Stimulated activated CD8-positive, alpha-beta memory T cell treated with anti-CD3 and anti-CD28 coated beads, Interleukin-7, amount 100 ng/mL, for 1 hour (primary cell): Measurements from ENCODE around the gene PBX2.
A peak's percentile ranks its signal among the peaks of the same experiment; 100 is the strongest.

Source experiments
- DNase-seq, 2 donors: peaks; one replicate each; pipeline ENCODE4 v3.0.0-alpha.2; 2020; ENCODE audit warnings: low read depth in 2 of 2

Gene PBX2

DNA sequence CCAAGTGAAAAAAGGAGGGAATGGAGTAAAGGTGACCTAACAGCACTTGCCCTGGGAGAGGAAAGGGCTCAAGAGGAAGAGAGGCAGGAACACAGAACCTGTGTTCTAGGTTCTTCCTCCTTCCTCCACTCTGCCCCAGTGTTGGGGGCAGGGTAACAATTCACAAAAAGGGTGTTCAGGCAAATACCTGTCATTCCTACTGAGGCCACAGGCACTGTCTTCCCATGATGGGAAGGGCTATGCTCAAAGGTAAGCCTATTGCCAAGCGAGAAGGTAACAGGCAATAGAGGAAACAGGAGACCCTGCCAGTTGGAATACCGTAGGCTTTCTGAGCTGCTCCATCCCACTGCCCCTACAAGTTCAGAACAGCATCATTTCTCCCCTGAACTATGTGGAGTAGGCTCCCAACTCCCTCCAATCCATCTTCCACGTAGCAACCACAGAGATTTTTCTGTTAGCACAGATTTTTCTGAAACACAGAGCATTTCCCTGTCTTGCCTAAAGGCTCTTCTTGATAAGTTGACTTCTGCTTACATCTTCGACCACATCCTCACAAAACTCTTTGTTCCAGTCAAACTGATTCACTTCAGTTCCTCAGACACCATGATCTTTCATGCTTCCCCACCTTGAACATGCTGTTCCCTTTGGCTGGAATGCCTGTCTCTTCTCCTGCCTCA, 16.8 kb downstream of the PBX2 start:
- DNase-seq = no peak

DNA sequence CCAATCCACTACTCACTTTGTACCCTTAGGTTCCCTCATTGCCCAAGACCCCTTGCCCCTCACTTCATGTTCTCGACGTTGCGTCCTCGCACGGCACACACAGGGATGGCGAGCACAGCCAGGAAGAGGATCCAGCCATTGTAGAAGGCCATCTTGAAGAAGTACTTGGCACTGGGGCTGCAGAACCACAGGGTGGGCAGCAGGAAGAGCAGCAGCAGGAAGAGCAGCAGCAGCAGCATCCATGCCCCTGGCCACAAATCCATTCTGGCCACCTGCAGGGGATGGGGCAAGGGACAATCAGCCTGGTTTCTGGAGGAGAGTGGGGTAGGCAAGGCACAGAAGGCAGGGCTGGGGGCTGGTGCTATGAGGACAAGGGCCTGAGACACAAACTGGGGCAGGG, 18.8 kb downstream of the PBX2 start:
- DNase-seq = no peak

DNA sequence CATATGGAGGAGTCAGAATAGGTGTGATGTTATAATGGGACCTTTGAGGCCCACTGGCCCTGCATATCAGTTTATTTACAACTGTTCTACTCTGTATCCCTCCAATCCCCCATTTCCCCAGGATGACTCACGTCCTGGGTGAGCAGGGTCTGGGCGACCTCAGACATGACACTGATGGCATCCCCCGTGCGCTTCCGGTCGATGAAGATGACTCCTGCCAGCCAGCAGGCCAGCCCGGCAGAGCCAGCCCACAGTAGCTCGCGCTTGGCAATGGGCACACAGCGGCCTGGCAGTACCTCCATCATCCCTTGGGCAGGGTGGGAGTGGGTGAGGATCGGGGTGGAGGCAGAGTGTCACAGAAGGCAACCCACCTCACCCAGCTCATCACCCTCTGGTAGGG, 19.7 kb downstream of the PBX2 start:
- DNase-seq = no peak

DNA sequence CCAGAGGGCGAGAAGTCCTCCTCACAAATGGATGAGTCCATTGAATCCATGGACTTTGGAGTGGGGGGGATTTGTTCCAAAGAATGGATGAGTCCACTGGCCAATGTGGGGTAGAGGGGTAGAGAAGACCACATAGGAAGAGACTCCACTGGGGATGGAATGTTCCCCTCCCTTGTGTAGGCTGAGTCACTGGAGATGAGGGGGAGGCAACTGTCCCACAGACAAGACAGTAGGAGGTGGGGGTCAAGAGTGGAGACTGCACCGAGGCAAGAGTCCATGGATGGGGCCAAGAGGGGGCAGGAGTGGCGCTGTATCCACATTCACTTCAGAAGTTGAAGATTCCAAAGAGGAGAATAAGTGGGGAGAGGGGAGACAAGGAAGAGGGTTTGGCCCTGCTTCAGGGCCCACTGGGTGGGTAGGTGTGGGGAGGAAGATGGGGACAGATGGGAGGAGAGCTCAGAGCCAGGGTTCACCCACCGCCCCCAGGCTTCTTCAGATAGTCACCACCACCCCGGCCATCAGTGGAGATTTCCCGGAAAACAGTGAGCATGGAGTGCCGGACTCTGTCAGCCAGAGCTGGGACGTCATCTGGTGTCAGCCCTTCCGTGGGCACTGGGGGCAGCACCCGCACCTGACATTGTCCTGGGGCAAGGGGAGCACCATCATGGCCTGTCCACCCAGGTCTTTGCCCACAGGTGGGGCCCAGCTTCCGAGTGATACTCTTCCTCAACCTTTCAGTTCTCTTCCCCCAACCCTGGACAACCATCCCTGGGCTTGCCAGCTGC, 21.0 kb downstream of the PBX2 start:
- no peak for DNase-seq

DNA sequence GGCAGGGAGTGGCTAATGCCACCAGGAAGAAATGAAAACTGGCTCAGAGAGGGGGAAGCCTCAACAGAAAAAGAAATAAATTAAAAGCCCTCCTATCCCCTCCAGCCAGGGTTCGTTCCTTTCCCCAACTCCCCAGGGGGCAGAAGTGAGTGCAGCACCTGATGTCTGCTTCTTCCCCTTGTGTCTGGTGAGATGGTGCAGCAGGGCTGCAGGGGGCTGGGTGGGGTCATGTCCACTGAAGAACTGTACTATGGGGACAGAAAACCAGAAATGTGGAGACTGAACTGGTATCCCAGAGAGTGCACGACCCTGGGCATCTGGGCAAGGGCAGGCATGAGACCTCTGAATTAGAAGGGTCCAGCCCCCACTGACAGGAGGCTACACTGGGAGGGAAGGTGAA, 21.7 kb downstream of the PBX2 start:
- DNase-seq = no peak

DNA sequence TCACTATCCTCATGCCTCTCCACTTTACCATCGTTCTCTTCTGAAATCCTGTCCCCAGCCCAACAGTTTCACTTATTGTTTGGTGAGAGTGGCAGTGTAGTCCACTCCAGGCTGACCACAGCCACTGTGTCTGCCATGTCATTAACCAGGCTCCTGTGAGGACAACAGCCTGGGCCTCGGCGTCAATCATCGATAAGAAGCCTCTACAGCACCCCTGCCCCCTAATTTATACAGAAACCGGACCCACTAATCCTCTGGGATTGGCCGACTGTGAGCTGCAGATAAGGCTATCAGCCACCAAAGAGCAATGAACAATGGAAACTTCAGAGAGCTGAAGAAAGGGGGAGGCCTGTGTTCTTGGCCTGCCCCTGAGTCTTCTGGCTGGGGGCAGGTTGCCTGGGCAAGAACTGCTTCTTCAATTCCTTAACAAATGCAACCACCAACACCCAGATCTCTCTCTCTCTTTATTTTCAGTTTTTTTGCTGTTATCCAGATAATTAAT, 22.2 kb downstream of the PBX2 start:
- DNase-seq = no peak

DNA sequence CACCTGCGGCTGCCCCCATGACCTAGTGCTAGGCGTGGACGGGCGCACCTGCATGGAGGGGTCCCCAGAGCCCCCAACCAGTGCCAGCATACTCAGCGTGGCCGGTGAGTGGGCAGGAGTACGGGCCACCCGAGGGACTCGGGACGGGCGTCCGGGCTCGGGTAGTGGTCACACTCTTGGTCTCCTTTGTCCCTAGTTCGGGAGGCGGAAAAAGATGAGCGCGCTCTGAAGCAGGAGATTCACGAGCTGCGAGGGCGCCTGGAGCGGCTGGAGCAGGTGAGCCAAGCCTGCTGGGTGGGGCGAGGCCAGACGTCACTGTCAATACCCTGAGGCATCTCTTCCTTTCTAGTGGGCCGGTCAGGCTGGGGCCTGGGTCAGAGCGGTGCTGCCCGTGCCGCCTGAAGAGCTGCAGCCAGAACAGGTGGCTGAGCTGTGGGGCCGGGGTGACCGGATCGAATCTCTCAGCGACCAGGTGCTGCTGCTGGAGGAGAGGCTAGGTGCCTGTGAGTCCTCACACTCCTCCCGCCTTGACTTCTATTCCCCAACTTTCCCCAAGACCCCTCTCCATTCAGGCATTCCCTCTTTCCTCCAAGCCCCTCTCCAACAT, 22.7 kb downstream of the PBX2 start:
- DNase-seq = no peak

DNA sequence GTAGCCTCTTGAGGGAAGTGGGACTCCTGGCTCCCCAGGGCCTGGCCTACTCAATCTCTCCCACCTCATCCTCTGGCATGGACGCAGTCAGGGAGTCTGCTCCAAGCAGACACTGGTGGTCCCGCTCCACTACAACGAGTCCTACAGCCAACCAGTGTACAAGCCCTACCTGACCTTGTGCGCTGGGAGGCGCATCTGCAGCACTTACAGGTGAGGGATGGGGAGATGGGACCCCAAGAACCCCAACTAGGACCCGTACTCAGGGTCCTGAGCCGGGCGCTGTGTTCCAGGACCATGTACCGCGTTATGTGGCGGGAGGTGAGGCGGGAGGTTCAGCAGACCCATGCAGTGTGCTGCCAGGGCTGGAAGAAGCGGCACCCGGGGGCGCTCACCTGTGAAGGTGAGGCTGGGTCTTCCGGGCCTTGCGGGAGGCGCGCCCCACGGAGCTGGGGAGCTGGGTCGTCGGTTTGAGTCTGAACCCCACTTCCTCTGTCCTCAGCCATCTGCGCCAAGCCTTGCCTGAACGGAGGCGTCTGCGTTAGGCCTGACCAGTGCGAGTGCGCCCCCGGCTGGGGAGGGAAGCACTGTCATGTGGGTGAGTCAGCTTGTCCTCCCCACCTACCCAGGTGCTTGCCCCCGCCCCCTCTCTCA, 23.5 kb downstream of the PBX2 start:
- no peak for DNase-seq

DNA sequence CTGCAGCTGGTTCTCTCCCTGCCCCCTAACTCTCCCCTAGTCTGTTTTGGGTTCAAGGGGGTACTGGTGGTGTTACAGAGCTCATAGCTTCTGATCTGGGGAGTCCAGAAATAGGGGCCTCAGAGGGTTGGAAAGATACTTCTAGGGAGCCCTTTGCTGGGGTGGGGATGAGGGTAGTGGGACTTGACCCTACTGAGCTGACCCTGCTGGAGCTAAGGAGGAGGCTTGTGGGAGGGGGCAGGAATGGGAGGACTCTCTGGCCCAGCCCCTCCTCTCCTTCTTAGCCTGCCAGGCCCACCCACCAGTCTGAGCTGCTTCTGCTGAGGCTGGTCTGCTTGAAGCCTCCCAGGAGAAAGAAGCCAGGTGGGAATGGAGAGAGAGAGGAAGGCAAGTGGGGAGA, 25.7 kb downstream of the PBX2 start, which contains the start of gene EGFL8:
EGFL8 (plus strand) TSS at position 301 of the 400 bp plus-strand sequence. CDS start 1,571 bp downstream, outside the sequence.
- no peak for DNase-seq

DNA sequence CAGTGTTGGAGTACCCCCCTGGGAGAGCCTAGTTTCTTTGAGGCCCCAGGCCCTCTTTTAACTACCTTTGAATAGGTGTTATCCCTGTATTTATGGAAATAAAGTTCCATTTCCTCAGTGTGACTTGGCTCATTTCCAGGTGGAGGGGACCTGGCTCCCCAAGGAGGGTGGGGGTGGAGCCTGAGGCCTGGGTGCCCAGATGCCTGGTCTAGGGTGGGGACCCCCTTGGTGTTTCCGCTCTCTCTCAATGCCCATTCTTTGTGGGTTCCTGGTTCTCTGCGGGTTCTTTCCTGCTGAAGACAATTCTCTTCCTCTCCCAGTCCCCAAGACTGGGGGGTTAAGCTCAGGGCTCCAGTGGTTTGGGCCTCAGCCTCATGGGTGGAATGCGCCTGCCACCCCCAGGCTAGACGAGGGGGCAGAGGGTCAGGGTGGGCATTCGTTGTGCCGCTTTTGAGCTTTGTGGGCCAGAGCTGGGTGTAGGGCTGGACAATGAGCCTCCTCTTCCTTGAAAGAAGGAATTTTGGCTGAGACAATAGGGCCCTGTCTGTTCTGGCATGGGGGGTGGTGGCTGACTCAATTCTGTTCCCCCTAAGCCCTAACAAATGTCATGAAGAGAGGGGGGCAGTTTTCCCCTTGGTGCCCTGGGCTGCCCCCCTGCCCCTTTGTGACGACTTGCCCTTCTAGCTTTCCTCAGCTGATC, 26.3 kb downstream of the PBX2 start:
- DNase-seq = no peak

DNA sequence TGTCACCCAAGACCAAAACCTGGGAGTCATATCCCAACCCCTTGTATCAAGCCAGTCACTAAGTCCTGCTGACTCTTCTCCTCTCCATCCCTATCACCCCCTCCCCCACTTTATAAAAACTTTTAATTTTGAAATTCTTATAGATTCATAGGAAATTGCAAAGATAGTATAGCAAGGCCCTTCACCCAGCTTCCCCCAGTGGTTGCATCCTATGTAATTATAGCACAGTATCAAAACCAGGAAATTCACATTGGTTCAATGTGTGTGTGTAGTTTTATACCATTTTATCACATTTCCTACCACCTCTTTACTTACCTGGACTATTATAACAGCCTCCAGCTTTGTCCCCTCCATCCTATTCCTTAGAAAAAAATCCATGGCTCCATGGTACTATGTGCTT, 31.9 kb downstream of the PBX2 start:
- DNase-seq = no peak

DNA sequence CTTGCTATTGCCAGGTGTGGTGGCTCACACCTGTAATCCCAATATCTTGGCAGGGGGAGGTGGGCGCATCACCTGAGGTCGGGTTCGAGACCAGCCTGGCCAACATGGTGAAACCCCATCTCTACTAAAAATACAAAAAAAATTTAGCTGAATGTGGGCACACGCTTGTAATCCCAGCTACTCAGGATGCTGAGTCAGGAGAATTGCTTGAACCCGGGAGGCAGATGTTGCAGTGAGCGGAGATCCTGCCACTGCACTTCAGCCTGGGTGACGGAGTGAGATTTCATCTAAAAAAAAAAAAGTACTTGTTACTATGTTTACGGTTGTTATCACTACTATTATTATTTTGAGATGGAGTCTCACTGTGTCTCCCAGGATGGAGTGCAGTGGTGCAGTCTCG, 33.1 kb downstream of the PBX2 start:
- no peak for DNase-seq

DNA sequence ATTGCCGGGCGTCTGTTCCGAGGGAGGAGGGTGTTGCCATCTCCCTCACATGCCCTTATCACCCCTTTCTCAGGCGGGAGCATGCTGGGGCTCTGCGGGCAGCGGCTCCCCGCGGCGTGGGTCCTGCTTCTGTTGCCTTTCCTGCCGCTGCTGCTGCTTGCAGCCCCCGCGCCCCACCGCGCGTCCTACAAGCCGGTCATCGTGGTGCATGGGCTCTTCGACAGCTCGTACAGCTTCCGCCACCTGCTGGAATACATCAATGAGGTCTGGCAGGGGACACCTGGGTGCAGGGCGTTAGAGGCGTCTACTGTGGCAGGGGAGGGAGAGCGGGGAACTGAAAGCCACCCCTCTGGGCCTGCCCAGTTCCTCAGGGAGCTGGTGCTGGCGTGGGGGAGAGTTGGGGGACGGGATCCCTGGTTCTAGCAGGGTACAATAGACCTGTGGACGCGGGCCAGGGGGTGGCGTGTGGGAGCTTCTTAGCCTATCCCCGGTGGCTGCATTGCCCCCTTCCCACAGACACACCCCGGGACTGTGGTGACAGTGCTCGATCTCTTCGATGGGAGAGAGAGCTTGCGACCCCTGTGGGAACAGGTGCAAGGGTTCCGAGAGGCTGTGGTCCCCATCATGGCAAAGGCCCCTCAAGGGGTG, 35.4 kb downstream of the PBX2 start:
- peak in 1 of 2 donors; percentile 35 for DNase-seq

DNA sequence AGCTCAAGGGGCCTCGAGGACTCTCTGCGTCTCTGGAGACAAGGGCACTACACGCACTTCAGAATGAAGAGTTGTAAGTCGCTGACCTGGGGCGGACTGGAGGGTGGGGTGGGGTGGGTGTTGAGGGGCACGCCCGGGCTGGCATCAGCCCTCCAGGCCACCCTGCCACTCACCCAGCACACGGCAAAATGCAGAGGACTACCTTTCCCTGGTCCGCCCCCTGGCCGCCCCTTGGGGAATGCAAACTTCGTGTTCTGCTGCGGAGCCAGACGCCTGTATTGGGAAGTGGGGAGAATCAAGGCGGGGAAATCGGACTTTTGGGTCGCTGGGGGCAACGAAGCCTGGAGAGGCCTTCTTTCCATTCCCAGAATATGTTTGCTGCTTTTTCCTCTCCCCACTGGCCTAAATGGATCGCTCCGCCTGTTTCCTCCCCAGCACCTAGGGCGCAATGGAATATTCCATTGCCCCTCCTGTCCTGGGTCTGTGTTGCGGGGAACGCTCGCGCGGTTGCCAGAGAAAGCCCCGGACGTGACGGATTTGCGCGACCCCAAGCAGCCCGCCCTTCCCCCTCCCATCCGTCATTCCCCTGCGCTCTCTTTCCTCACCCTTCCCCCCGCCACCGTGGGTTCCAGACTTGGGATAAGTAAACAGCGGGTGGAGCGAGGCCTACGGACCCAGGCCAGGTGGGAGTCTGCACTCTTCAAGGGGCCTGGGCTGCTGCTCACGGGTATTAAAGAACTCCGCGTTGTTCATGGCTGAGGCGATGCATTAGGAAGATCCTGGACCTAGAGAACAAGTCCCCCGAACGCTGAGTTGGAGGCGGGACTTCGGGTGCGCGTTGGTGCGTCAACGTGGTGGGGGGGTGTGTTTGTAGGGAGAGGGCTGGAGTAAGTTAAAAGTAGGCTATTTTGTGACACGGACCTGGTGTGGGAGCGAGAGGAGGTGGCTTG, 36.2 kb downstream of the PBX2 start, which contains the start of gene PPT2:
PPT2 (plus strand) TSS at position 578 of the 950 bp plus-strand sequence. CDS start 454 bp downstream, outside the sequence.
- DNase-seq = peak; percentile 54 to 61

DNA sequence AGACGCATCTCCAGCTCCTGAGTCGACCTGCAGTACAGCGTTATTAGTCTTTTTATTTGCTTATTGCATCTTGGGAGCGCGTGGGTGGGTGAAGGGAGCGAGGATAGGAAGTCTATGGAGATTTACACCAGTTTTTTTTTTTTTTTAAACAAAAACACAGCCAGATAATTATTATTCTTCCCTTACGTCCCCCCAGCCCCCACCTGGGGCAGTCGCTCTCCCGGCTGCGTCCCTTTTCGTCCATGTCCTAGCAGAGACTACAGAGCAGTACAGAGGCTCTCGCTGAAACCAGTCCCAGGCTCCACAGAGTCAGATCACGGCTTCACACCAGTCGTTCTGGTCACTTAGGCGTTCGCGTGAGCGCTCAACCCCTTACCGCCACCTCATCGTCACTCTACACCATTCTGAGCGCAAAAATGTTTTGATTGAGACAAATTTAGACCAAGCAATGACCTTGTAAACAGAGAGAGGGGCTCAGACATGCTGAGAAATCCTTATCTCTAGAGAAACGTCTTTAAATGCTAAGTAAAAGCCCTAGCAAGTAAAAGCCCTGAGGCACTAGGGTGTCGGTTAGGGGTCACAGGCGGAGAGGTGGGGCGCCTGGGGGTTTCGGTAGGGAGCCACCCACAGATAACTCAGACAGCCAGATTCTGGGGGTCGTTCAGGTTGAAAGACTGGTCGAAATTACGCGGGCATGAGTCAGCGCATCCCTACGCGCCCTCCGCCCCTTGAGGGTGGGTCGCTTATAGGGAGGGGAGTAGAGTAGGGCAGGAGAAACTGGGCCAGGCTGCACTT, 37.0 kb downstream of the PBX2 start:
- DNase-seq = no peak

DNA sequence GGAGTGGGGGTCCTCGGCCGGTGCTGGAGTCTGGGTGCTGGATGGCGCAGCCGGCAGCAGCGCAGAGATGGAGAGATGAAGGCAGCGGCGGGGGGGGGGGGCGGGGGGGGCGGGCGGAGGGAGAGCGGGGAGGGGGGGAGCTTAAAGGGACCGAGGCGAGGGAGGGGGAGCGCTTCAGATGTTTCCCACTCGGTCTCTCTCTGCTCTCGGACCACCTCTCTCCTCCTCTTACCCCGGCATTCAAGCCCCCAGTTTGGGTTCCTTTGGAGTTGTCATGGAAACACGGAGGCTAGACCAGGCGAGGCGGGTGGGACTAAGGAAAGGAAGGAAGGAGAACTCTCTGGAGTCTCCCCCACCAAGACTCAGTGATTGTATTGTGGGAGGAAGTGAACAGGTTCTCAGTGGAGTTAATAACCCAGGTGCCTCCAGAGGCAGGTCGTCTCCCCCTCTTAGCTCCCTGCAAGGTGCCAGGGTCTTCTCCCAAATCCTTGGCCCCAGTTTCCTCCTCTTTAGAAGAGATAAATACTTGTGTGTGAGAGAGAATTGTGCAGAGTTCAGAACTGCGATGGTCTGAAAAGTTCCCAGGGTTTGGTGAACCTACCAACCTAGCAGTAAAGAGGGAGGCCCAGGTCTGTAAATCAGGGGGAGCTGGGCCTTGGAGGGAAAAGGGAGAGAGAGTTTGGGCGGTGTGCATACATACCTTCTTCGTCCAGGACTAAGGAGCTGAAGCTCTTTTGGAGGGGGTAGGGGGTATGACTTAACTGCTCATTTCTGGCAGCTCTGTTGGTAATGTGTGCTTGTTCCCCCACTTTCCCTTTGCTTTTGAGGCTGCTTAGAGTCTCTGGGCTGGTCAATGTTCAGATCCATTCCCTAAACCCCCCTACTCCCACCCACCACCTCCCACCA, 37.9 kb downstream of the PBX2 start, which contains the start of gene PRRT1:
PRRT1 (minus strand) TSS at position 77 of the 906 bp plus-strand sequence. CDS start 112 bp downstream, outside the sequence.
- no peak for DNase-seq

DNA sequence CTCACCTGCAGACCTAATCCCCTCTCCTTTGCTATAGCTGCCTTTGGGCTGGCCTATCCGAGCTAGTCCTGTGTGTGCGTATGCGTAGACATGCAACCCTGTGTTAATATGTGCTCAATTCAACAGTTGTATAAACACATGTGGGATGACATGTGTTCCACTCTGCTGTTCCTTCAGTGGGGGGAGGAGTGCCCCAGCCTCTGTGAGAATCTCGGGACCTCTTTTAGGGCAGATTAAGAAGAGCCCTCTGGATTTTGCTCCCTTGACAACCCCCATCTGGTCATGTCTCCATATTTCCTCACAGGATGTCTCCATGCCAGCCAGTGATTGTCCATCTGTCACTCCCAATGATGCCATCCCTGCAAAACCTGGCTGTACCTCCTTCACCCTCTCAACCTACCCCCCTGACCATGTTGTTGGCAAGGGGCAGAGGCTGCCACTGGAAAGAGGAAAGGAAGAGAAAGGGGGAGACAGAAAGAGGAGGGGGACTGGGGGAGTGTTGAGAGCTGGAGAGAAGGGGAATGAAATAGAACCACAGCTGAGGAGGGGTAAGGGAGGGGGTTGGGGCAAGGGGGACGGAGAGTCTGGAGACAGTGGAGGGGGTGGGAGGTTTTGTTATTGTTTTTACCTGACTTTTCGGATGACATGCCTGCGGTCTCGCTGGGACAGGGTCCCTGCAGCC, 38.7 kb downstream of the PBX2 start:
- no peak for DNase-seq
